DOHH2 (cell line): ENCODE results near the gene FAIM2.

Experiments used
- H3F3A ChIP-seq: fragments of 200-600 bp; sonication (generic), shearing (Covaris generic); 2 replicates; pipeline ENCODE4 v1.6.0; 2016; ENCODE audit warnings: antibody characterized with exemption, mild to moderate bottlenecking; ENCODE audit not compliant: control insufficient read depth, insufficient read depth
- H3K27ac ChIP-seq: fragments of 200-600 bp; sonication (generic); 2 replicates; pipeline ENCODE4 v1.5.1; 2014; ENCODE audit warnings: low read depth, mild to moderate bottlenecking, low read length, moderate library complexity
- H3K27me3 ChIP-seq: fragments of 200-600 bp; sonication (generic); 2 replicates; pipeline ENCODE4 v1.6.1; 2014; ENCODE audit warnings: mild to moderate bottlenecking, low read length, mixed read lengths; ENCODE audit not compliant: control insufficient read depth
- H3K36me3 ChIP-seq: fragments of 200-600 bp; sonication (generic); 2 replicates; pipeline ENCODE4 v1.6.1; 2014; ENCODE audit warnings: mild to moderate bottlenecking, low read length, moderate library complexity, mixed read lengths; ENCODE audit not compliant: control insufficient read depth
- H3K4me1 ChIP-seq: fragments of 200-600 bp; sonication (generic); 2 replicates; pipeline ENCODE4 v1.6.1; 2014; ENCODE audit warnings: mild to moderate bottlenecking, low read length, mixed read lengths; ENCODE audit not compliant: control insufficient read depth
- H3K4me2 ChIP-seq: fragments of 200-600 bp; sonication (generic); 2 replicates; pipeline ENCODE4 v1.6.0; 2014; ENCODE audit warnings: mild to moderate bottlenecking, low read length, moderate library complexity
- H3K4me3 ChIP-seq: fragments of 200-600 bp; sonication (generic); 2 replicates; pipeline ENCODE4 v1.5.1; 2014; ENCODE audit warnings: mild to moderate bottlenecking, low read length, mixed read lengths
- H3K79me2 ChIP-seq: fragments of 200-600 bp; sonication (generic); 2 replicates; pipeline ENCODE4 v1.6.1; 2014; ENCODE audit warnings: mild to moderate bottlenecking, low read length, mixed read lengths; ENCODE audit not compliant: control insufficient read depth
- H3K9me2 ChIP-seq: fragments of 200-600 bp; sonication (generic); replicated peaks from 2 replicates; pipeline ENCODE4 v1.6.1; 2014; ENCODE audit warnings: mild to moderate bottlenecking, low read length, mixed read lengths; ENCODE audit not compliant: control insufficient read depth
- H3K9me3 ChIP-seq: fragments of 200-600 bp; sonication (generic); 2 replicates; pipeline ENCODE4 v1.6.1; 2014; ENCODE audit warnings: antibody characterized with exemption, low read length, mixed read lengths; ENCODE audit not compliant: control insufficient read depth, insufficient read depth
- H4K20me1 ChIP-seq: fragments of 200-600 bp; sonication (generic); 2 replicates; pipeline ENCODE4 v1.6.0; 2014; ENCODE audit warnings: low read depth, mild to moderate bottlenecking, antibody characterized with exemption, low read length, moderate library complexity; ENCODE audit not compliant: control insufficient read depth, insufficient read depth
- EZH2phosphoT487 ChIP-seq: fragments of 200-600 bp; sonication (generic); IDR thresholded peaks from 2 replicates; pipeline ENCODE4 v1.6.1; 2017; ENCODE audit warnings: borderline replicate concordance, mild to moderate bottlenecking, antibody characterized with exemption, low read length, moderate library complexity, mixed read lengths
- TF ChIP-seq, protein P1 (sequence below): fragments of 200-600 bp; sonication (generic); IDR thresholded peaks from one replicate; pipeline ENCODE4 v1.5.1; 2014; ENCODE audit warnings: antibody characterized with exemption, mild to moderate bottlenecking, low read depth, low read length; ENCODE audit not compliant: poor library complexity, severe bottlenecking

Gene FAIM2

DNA sequence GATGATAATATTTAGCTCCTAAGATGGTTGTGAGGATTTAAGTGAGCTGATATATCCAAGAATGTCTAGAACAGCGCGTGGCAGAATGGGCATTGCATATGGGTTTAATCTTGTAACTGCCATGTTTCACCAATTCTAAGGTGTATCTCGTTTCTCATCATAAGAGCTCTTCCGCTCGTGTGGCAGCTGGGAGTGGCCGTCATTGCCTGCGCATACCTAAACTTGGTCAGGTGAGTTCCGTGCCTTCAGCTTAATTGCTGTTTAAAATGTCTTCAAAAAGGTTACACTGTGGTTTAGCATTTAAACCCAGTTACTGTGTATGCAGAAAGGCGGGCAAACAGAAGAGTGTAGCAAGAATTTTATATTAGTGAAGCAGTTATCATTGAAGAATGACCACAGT is 42.4 kb upstream of the FAIM2 start:
- no peaks in the 10 kb centered on the region for H3K79me2 ChIP-seq
- H3K4me1 ChIP-seq, result peaks cover 12% of the 10 kb centered on the region
- no peaks in the 10 kb centered on the region for H3K9me2 ChIP-seq
- no peaks in the 10 kb centered on the region for H3K27me3 ChIP-seq
- TF ChIP-seq, protein P1, sequence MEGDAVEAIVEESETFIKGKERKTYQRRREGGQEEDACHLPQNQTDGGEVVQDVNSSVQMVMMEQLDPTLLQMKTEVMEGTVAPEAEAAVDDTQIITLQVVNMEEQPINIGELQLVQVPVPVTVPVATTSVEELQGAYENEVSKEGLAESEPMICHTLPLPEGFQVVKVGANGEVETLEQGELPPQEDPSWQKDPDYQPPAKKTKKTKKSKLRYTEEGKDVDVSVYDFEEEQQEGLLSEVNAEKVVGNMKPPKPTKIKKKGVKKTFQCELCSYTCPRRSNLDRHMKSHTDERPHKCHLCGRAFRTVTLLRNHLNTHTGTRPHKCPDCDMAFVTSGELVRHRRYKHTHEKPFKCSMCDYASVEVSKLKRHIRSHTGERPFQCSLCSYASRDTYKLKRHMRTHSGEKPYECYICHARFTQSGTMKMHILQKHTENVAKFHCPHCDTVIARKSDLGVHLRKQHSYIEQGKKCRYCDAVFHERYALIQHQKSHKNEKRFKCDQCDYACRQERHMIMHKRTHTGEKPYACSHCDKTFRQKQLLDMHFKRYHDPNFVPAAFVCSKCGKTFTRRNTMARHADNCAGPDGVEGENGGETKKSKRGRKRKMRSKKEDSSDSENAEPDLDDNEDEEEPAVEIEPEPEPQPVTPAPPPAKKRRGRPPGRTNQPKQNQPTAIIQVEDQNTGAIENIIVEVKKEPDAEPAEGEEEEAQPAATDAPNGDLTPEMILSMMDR, result no peak
- no peak for TF ChIP-seq EZH2phosphoT487
- H3F3A ChIP-seq, result 0 out of 2 replicates have a peak, but pooled peaks cover 2% of the 10 kb centered on the region
- H3K27ac ChIP-seq, result no peak overlapping the region
- no peaks in the 10 kb centered on the region for H3K9me3 ChIP-seq
- no peak overlapping the region; the same call in 1 of the 2 replicates for H3K4me2 ChIP-seq
- H4K20me1 ChIP-seq, result no peaks in the 10 kb centered on the region
- no peaks in the 10 kb centered on the region for H3K36me3 ChIP-seq
- H3K4me3 ChIP-seq, result no peak overlapping the region

DNA sequence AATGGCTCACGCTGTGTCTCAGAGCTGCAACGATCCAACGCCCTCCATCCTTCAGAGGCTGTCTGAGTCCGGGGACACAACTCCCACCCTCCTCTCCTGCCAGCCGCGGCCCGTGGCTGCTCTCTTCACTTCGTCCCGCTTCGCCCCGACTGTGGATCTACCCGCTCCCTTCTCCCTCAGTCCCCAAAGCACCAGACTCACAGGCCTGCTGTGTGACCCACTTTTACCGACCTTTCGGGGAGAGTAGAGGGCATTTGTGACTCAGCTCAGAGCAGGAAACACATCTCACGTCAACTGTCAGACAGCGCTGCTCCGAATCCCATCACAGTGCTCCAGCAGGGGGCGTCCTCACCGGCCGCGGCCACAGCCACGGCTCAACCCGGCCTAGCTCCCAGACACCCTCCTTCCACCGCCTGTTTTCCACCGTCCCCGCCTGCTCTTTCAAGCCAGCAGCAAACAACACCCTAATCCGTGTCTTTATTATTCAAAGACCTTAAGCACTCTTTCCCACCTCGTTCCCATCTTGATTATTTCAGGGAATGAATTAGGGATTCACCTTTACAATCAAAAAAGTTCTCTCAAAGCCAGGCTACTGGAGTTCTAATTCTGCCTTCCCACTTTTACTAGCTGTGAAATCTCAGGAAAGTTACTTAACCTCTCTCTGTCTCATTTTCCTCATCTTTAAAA is 41.8 kb upstream of the FAIM2 start:
- Histone ChIP-seq H3K27me3 (no peaks in the 10 kb centered on the region), H3K79me2 (no peaks in the 10 kb centered on the region), H3F3A (0 out of 2 replicates have a peak, but pooled peaks cover 2% of the 10 kb centered on the region), H3K4me2 (peak overlapping the region; percentile 72), H3K4me1 (peaks cover 12% of the 10 kb centered on the region), H3K9me2 (no peaks in the 10 kb centered on the region), H3K4me3 (peak overlapping the region; percentile 67), H3K36me3 (no peaks in the 10 kb centered on the region), H4K20me1 (no peaks in the 10 kb centered on the region), H3K27ac (no peak overlapping the region), H3K9me3 (no peaks in the 10 kb centered on the region)
- TF ChIP-seq, protein P1, result peak; percentile 94
- no peak for TF ChIP-seq EZH2phosphoT487

DNA sequence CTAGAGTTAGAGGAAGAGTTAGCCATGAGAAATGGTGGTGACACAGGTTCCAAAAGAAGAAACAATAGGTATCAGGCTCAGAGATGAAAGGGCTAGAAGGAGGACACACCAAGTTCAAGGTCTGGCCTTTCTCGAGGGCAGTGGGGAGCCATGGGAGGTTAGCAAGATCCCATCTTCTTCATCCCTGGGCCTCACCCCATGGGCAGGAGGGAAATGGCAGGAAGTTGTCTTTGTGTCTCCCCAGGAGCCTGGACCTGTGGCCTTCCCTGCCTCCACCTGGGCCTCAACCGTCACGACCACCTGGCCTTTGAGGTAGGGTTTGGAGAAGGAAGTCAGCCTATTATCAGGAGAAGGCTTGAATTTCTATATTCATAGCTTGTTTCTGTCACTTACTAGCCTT is 41.0 kb upstream of the FAIM2 start:
- Histone ChIP-seq H3K9me2 (no peaks in the 10 kb centered on the region), H3K9me3 (no peaks in the 10 kb centered on the region), H3F3A (0 out of 2 replicates have a peak, but pooled peaks cover 2% of the 10 kb centered on the region), H3K4me3 (no peak overlapping the region), H3K4me2 (0 out of 2 replicates have a peak overlapping the region, but pooled peaks have one; percentile 72), H3K27me3 (no peaks in the 10 kb centered on the region), H3K27ac (no peak overlapping the region), H3K79me2 (no peaks in the 10 kb centered on the region), H3K4me1 (peaks cover 12% of the 10 kb centered on the region), H4K20me1 (no peaks in the 10 kb centered on the region), H3K36me3 (no peaks in the 10 kb centered on the region)
- TF ChIP-seq EZH2phosphoT487, result no peak
- TF ChIP-seq, protein P1, result no peak
